Measurements from ENCODE around the gene UCKL1.

GRCh38 chr20:63957690-63958441, 1.6 kb upstream of the UCKL1 start:
- TF ChIP-seq POLR2A (IDR thresholded peaks at IDR 0.05) (no peak), EP300 (IDR thresholded peaks at IDR 0.05) (no peak)
